PC-3 (cell line): ENCODE results near the gene NRCAM.

Experiments used
- EZH2 ChIP-seq: fragments of 300-600 bp; sonication (generic); IDR thresholded peaks from one replicate; pipeline ENCODE4 v1.6.1; 2017; ENCODE audit warnings: antibody characterized with exemption, mild to moderate bottlenecking, low read length; ENCODE audit not compliant: unreplicated experiment
- EZH2phosphoT487 ChIP-seq: fragments of 300-600 bp; sonication (generic); IDR thresholded peaks from 2 replicates; pipeline ENCODE4 v1.6.1; 2018; ENCODE audit warnings: mild to moderate bottlenecking, antibody characterized with exemption, low read length, borderline replicate concordance
- TF ChIP-seq, protein P1 (sequence below): fragments of 300-600 bp; sonication (generic); conservative IDR thresholded peaks from 2 replicates; pipeline ENCODE4 v1.5.1; 2017; ENCODE audit warnings: antibody characterized with exemption, low read depth, mild to moderate bottlenecking, low read length

DNA sequence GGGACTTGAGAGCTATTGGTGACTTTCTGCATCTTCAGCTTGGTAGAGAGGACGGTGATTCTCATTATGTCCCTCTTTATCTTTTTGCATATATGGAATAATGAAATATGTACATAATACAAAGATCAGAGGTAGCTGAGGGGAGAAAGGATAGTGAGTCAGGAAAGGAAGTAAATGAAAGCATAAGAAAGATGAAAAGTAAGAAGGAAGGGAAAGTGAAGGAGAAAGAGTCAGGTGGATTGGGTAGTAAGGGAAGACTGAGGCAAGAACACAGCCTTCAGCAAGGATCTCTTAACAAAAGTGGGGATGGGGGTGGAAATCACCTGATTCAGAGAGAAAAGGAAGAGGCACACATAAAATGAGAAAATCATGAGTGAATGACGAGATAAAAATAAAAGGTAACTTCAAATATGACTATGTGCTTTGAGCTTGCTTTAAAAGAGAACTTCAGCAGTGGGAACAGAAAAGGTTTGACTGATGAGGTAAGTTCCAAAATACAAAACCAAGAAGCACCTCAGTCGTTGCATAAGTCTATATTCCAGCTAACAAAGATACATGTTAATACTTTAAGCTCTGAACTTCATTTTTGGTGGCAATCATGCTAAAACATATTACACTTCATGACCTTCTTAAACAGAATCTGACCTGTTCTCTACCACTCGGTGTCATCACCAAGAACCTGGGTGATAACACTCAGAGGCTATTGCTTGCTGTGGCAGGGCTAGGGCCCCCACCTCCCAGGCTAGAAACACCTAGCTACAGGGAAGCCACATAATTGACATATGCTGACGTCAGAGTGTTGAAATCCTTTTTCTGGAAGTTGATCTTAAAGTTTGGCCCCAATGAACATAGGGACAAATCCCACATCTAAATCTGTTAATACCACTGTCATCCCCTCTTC is 32.9 kb downstream of the NRCAM start:
- TF ChIP-seq, protein P1, sequence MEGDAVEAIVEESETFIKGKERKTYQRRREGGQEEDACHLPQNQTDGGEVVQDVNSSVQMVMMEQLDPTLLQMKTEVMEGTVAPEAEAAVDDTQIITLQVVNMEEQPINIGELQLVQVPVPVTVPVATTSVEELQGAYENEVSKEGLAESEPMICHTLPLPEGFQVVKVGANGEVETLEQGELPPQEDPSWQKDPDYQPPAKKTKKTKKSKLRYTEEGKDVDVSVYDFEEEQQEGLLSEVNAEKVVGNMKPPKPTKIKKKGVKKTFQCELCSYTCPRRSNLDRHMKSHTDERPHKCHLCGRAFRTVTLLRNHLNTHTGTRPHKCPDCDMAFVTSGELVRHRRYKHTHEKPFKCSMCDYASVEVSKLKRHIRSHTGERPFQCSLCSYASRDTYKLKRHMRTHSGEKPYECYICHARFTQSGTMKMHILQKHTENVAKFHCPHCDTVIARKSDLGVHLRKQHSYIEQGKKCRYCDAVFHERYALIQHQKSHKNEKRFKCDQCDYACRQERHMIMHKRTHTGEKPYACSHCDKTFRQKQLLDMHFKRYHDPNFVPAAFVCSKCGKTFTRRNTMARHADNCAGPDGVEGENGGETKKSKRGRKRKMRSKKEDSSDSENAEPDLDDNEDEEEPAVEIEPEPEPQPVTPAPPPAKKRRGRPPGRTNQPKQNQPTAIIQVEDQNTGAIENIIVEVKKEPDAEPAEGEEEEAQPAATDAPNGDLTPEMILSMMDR: no peak
- TF ChIP-seq EZH2: no peak
- no peak for TF ChIP-seq EZH2phosphoT487
